Measurements from ENCODE around the gene GRIA1.

GRCh38 chr5:153572411-153573145 lies 82.1 kb downstream of the GRIA1 start:
- TF ChIP-seq EZH2phosphoT487 (IDR thresholded peaks at IDR 0.05), result no peak
- TF ChIP-seq CTCF (IDR thresholded peaks at IDR 0.05), result no peak
- TF ChIP-seq EZH2 (IDR thresholded peaks at IDR 0.05), result no peak

All from neural progenitor cell (in vitro differentiated cells).